Tibial artery (tissue), 4 donors: Measurements from ENCODE around the gene CHST10.

Source experiments
- DNase-seq, 2 donors: peaks; one replicate each; pipeline ENCODE4 v3.0.0-alpha.2; 2019
- H3K27ac ChIP-seq, 2 donors: fragments of 200-600 bp; sonication (generic) in 1 of 2; 1 replicate in 1 of 2; 2 replicates in 1 of 2; pipeline ENCODE4 v1.5.1; 2018 to 2019; ENCODE audit warnings: mild to moderate bottlenecking in 1 of 2
- H3K27me3 ChIP-seq, 2 donors: fragments of 200-600 bp; sonication (generic) in 1 of 2; one replicate each; pipeline versions ENCODE4 v1.5.1 to v1.6.0; 2016 to 2019
- H3K36me3 ChIP-seq, 3 donors: fragments of 200-600 bp; sonication (generic) in 2 of 3; one replicate each; pipeline ENCODE4 v1.5.1; 2016 to 2019; ENCODE audit warnings: mild to moderate bottlenecking in 2 of 3
- H3K4me1 ChIP-seq, 4 donors: fragments of 200-600 bp; sonication (generic) in 2 of 4; 1 replicate in 3 of 4; 2 replicates in 1 of 4; pipeline ENCODE4 v1.5.1; 2016 to 2019
- H3K4me3 ChIP-seq, 2 donors: fragments of 200-600 bp; sonication (generic) in 1 of 2; 1 replicate in 1 of 2; 2 replicates in 1 of 2; pipeline ENCODE4 v1.5.1; 2018 to 2019; ENCODE audit warnings: mild to moderate bottlenecking in 2 of 2
- H3K9me3 ChIP-seq, 3 donors: fragments of 200-600 bp; sonication (generic) in 1 of 3; one replicate each; pipeline ENCODE4 v1.5.1; 2016 to 2019
- CTCF ChIP-seq, 2 experiments: fragments of 200-600 bp in 1 of 2; fragments of 450-650 bp in 1 of 2; IDR thresholded peaks; one replicate each; pipeline ENCODE4 v1.5.1; 2017 to 2019; ENCODE audit warnings: antibody characterized with exemption in 2 of 2, mild to moderate bottlenecking in 1 of 2, moderate library complexity in 1 of 2
- intact Hi-C: fragments of 100-400 bp; cut with DNase I; formaldehyde crosslinking; loops from one replicate; pipeline ENCODE4 v1.15.0; 2023; ENCODE audit warnings: low total_unique reads

The CHST10 gene

GRCh38 chr2:100405403-100406119 is 11.9 kb downstream of the CHST10 start:
- Histone ChIP-seq H3K36me3 (peaks cover 10 to 66% (median 39%) of the 10 kb centered on the region in 3 donors), H3K4me1 (no peaks in the 10 kb centered on the region), H3K4me3 (no peak overlapping the region), H3K27ac (no peak overlapping the region), H3K27me3 (no peaks in the 10 kb centered on the region), H3K9me3 (no peaks in the 10 kb centered on the region)
- no peak for TF ChIP-seq CTCF (IDR thresholded peaks at IDR 0.05)
- DNase-seq = no peak
- intact Hi-C loops = no loop called here

- H3K9me3 ChIP-seq = no peaks in the 10 kb centered on the region
- intact Hi-C loops = no loop called here
- no peak for DNase-seq
- no peak overlapping the region for H3K27ac ChIP-seq
- no peak for TF ChIP-seq CTCF (IDR thresholded peaks at IDR 0.05)
- no peak overlapping the region for H3K4me3 ChIP-seq
- H3K36me3 ChIP-seq = peaks cover 10 to 66% (median 39%) of the 10 kb centered on the region in 3 donors
- H3K4me1 ChIP-seq = no peaks in the 10 kb centered on the region
- no peaks in the 10 kb centered on the region for H3K27me3 ChIP-seq
These were observed 13.1 kb downstream of the CHST10 start for GRCh38 chr2:100404411-100404810.

- no peaks in the 10 kb centered on the region for H3K4me1 ChIP-seq
- intact Hi-C loops = no loop called here
- no peak overlapping the region for H3K4me3 ChIP-seq
- no peaks in the 10 kb centered on the region for H3K9me3 ChIP-seq
- H3K36me3 ChIP-seq = peaks cover 10 to 64% (median 39%) of the 10 kb centered on the region in 3 donors
- no peak for TF ChIP-seq CTCF (IDR thresholded peaks at IDR 0.05)
- peak in 1 of 2 donors; percentile 39 for DNase-seq
- H3K27ac ChIP-seq = no peak overlapping the region
- H3K27me3 ChIP-seq = no peaks in the 10 kb centered on the region
These were observed 13.7 kb downstream of the CHST10 start for GRCh38 chr2:100403722-100404121.

GRCh38 chr2:100401268-100401667 is 16.2 kb downstream of the CHST10 start:
- no peak for DNase-seq
- H3K27ac ChIP-seq = no peak overlapping the region
- no peaks in the 10 kb centered on the region for H3K9me3 ChIP-seq
- intact Hi-C loops = no loop called here
- no peak for TF ChIP-seq CTCF (IDR thresholded peaks at IDR 0.05)
- no peaks in the 10 kb centered on the region for H3K27me3 ChIP-seq
- H3K4me3 ChIP-seq = no peak overlapping the region
- H3K4me1 ChIP-seq = no peaks in the 10 kb centered on the region
- peaks cover 10 to 72% (median 42%) of the 10 kb centered on the region in 3 donors for H3K36me3 ChIP-seq

GRCh38 chr2:100399714-100400113 is 17.8 kb downstream of the CHST10 start:
- Histone ChIP-seq H3K4me3 (no peak overlapping the region), H3K9me3 (no peaks in the 10 kb centered on the region), H3K36me3 (peaks cover 10 to 66% (median 37%) of the 10 kb centered on the region in 3 donors), H3K4me1 (no peaks in the 10 kb centered on the region), H3K27me3 (no peaks in the 10 kb centered on the region), H3K27ac (no peak overlapping the region)
- intact Hi-C loops = no loop called here
- TF ChIP-seq CTCF (IDR thresholded peaks at IDR 0.05) = no peak
- DNase-seq = peak in 1 of 2 donors; percentile 25
